Measurements from ENCODE around the gene DUSP22.
"Not testable (repeated sequence)": the region's sequence is repeated elsewhere in the genome, so short reads cannot be mapped to it uniquely, and the experiment has no call there.

Gene DUSP22

DNA sequence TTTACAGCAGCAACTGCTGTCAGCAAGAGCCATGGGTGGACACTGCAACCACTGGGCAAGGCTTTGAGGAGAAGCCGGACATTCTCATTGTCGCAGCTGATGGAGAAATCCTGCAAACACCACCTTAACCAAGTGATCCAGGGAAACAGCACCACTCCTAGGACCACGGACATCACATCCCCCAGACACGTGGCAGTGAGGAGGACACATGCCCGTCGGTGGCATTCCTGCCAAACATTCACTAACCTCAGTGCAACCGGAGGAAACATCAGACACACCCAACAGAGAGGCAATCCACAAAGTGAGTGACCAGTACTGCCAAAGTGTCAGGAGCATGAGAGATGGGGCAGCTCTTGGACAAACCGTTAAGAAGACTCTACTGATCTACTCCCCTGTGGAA is 82.7 kb downstream of the DUSP22 start:
- TF ChIP-seq, protein P1, sequence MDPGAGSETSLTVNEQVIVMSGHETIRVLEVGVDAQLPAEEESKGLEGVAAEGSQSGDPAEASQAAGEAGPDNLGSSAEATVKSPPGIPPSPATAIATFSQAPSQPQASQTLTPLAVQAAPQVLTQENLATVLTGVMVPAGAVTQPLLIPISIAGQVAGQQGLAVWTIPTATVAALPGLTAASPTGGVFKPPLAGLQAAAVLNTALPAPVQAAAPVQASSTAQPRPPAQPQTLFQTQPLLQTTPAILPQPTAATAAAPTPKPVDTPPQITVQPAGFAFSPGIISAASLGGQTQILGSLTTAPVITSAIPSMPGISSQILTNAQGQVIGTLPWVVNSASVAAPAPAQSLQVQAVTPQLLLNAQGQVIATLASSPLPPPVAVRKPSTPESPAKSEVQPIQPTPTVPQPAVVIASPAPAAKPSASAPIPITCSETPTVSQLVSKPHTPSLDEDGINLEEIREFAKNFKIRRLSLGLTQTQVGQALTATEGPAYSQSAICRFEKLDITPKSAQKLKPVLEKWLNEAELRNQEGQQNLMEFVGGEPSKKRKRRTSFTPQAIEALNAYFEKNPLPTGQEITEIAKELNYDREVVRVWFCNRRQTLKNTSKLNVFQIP (CRISPR knock-in tag; IDR thresholded peaks at IDR 0.05; ENCODE audit: borderline replicate concordance, low read depth): no peak
- TF ChIP-seq SNAI2 (CRISPR knock-in tag; IDR thresholded peaks at IDR 0.05) (no peak), TCF4 (CRISPR knock-in tag; IDR thresholded peaks at IDR 0.05; ENCODE audit: borderline replicate concordance) (no peak), ZFP30 (CRISPR knock-in tag; IDR thresholded peaks at IDR 0.05) (no peak), ISL1 (CRISPR knock-in tag; IDR thresholded peaks at IDR 0.05) (no peak), ZFP3 (CRISPR knock-in tag; IDR thresholded peaks at IDR 0.05) (no peak), TOX (CRISPR knock-in tag; IDR thresholded peaks at IDR 0.05; ENCODE audit: borderline replicate concordance) (no peak), ZC3H10 (CRISPR knock-in tag; IDR thresholded peaks at IDR 0.05) (no peak), ESRRG (CRISPR knock-in tag; IDR thresholded peaks at IDR 0.05) (no peak), PPARA (CRISPR knock-in tag; IDR thresholded peaks at IDR 0.05; ENCODE audit: borderline replicate concordance) (no peak), BACH2 (CRISPR knock-in tag; IDR thresholded peaks at IDR 0.05; ENCODE audit: borderline replicate concordance) (no peak), ARNTL (CRISPR knock-in tag; IDR thresholded peaks at IDR 0.05; ENCODE audit: borderline replicate concordance, low read depth) (no peak), ZNF8 (CRISPR knock-in tag; IDR thresholded peaks at IDR 0.05) (no peak)
- TF ChIP-seq, protein P2, sequence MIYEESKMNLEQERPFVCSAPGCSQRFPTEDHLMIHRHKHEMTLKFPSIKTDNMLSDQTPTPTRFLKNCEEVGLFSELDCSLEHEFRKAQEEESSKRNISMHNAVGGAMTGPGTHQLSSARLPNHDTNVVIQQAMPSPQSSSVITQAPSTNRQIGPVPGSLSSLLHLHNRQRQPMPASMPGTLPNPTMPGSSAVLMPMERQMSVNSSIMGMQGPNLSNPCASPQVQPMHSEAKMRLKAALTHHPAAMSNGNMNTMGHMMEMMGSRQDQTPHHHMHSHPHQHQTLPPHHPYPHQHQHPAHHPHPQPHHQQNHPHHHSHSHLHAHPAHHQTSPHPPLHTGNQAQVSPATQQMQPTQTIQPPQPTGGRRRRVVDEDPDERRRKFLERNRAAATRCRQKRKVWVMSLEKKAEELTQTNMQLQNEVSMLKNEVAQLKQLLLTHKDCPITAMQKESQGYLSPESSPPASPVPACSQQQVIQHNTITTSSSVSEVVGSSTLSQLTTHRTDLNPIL (CRISPR knock-in tag; IDR thresholded peaks at IDR 0.05; ENCODE audit: low read depth): no peak
- TF ChIP-seq, protein P3, sequence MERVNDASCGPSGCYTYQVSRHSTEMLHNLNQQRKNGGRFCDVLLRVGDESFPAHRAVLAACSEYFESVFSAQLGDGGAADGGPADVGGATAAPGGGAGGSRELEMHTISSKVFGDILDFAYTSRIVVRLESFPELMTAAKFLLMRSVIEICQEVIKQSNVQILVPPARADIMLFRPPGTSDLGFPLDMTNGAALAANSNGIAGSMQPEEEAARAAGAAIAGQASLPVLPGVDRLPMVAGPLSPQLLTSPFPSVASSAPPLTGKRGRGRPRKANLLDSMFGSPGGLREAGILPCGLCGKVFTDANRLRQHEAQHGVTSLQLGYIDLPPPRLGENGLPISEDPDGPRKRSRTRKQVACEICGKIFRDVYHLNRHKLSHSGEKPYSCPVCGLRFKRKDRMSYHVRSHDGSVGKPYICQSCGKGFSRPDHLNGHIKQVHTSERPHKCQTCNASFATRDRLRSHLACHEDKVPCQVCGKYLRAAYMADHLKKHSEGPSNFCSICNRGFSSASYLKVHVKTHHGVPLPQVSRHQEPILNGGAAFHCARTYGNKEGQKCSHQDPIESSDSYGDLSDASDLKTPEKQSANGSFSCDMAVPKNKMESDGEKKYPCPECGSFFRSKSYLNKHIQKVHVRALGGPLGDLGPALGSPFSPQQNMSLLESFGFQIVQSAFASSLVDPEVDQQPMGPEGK (CRISPR knock-in tag; IDR thresholded peaks at IDR 0.05; ENCODE audit: borderline replicate concordance): no peak
- TF ChIP-seq, protein P4, sequence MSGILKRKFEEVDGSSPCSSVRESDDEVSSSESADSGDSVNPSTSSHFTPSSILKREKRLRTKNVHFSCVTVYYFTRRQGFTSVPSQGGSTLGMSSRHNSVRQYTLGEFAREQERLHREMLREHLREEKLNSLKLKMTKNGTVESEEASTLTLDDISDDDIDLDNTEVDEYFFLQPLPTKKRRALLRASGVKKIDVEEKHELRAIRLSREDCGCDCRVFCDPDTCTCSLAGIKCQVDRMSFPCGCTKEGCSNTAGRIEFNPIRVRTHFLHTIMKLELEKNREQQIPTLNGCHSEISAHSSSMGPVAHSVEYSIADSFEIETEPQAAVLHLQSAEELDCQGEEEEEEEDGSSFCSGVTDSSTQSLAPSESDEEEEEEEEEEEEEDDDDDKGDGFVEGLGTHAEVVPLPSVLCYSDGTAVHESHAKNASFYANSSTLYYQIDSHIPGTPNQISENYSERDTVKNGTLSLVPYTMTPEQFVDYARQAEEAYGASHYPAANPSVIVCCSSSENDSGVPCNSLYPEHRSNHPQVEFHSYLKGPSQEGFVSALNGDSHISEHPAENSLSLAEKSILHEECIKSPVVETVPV (CRISPR knock-in tag; IDR thresholded peaks at IDR 0.05): no peak
- no peak for ATAC-seq

DNA sequence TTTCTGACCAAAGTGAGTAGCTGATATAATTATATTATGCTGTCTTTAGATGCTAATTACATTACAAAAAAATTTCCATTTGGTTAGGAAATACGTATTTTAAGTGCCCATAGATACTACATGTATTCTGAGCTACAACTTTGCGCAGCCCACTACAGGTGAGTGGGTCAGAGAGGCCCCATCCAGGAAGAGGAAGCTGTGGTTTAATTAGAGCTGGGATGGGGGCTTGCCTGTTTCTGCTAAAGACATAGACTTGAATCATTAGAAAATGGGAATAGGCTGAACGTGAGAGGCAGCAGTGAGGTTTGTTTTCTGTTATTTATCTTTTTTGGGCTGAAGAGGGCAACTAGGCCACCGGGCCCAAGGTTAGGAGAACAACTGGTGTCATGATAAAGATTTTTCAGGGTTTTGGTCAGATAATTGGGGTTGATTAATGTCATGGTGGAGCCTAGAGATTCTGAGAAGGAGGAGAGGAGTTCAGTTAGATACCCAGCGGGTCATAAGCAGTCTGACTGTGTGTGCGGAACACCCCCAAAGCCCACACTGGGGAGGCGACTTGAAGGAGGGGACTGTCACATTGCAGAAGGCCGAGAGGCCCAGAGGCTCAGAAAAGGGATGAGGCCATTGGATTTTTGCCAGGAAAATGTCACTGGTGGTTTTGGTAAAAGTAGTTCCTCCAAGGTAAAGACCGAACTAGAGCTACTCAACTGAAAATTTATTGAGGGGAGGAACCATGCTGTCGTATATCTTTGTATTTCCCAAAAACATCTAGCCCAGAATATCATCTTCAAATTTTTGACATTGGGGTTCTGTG is 84.7 kb downstream of the DUSP22 start:
- TF ChIP-seq ESRRG (CRISPR knock-in tag; IDR thresholded peaks at IDR 0.05) (no peak), TOX (CRISPR knock-in tag; IDR thresholded peaks at IDR 0.05; ENCODE audit: borderline replicate concordance) (no peak), ZC3H10 (CRISPR knock-in tag; IDR thresholded peaks at IDR 0.05) (no peak), ZNF70 (CRISPR knock-in tag; IDR thresholded peaks at IDR 0.05) (no peak), ISL1 (CRISPR knock-in tag; IDR thresholded peaks at IDR 0.05) (no peak), ARNTL (CRISPR knock-in tag; IDR thresholded peaks at IDR 0.05; ENCODE audit: borderline replicate concordance, low read depth) (no peak), GLIS3 (CRISPR knock-in tag; IDR thresholded peaks at IDR 0.05) (no peak), CSDC2 (CRISPR knock-in tag; IDR thresholded peaks at IDR 0.05) (no peak)
- TF ChIP-seq, protein P4 (CRISPR knock-in tag; IDR thresholded peaks at IDR 0.05): no peak
- TF ChIP-seq, protein P3 (CRISPR knock-in tag; IDR thresholded peaks at IDR 0.05; ENCODE audit: borderline replicate concordance): no peak
- TF ChIP-seq, protein P2 (CRISPR knock-in tag; IDR thresholded peaks at IDR 0.05; ENCODE audit: low read depth): no peak
- ATAC-seq: no peak

DNA sequence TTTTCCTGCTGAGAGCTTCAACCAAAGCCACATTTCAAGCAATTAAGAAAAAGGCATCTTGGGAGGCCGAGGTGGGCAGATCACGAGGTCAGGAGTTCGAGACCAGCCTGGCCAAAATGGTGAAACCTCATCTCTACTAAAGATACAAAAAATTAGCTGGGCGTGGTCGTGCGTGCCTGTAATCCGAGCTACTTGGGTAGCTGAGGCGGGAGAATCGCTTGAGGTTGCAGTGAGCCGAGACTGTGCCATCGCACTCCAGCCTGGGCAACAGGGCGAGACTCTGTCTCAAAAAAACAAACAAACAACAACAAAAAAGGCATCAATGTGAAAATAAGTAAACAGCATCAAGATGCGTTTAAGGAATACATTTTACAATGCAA is 85.3 kb downstream of the DUSP22 start:
- not testable (repeated sequence) for ATAC-seq
